PC-3 (cell line): Measurements from ENCODE around the gene RAI14. TPM values are rescaled to one million over a fixed set of nuclear protein-coding genes. Genes with fewer than 3 reads are reported as not detected.
A peak's percentile ranks its signal among the peaks of the same experiment; 100 is the strongest.
"Not testable (repeated sequence)": the region's sequence is repeated elsewhere in the genome, so short reads cannot be mapped to it uniquely, and the experiment has no call there.

Source experiments
- ATAC-seq: fragments of 200-7000 bp; cut with Tn5 transposase; 2 replicates; pipeline ENCODE4 v1.9.1; 2020; ENCODE audit warnings: mild to moderate bottlenecking, moderate library complexity
- BruUV-seq: library from RNA; stranded (reverse); fragments of 400-500 nt; replicated peaks from 2 replicates; lab custom pipeline; 2021; lab: Mats Ljungman, UMichigan
- CTCF ChIA-PET: fragments of 300-600 bp; sonication (Branson Sonifier 250); formaldehyde crosslinking; loops from one replicate; lab custom pipeline; 2022; ENCODE audit warnings: antibody characterized with exemption; lab: Charles Lee
- POLR2A ChIA-PET: fragments of 300-600 bp; sonication (Branson Sonifier 250); formaldehyde crosslinking; loops from one replicate; lab custom pipeline; 2022; ENCODE audit warnings: antibody characterized with exemption; ENCODE audit not compliant: unreplicated experiment; lab: Charles Lee
- DNase-seq: peaks from one replicate; pipeline ENCODE4 v3.0.0-alpha.2; 2015
- H2AFZ ChIP-seq: fragments of 300-600 bp; sonication (generic); 2 replicates; pipeline ENCODE4 v1.6.0; 2016; ENCODE audit warnings: antibody characterized with exemption, low read length
- H3F3A ChIP-seq: fragments of 300-600 bp; sonication (generic); one replicate; pipeline ENCODE4 v1.6.0; 2017; ENCODE audit warnings: antibody characterized with exemption, low read length, control low read depth, mild to moderate bottlenecking; ENCODE audit not compliant: unreplicated experiment
- H3K27ac ChIP-seq: fragments of 300-600 bp; sonication (generic); 2 replicates; pipeline ENCODE4 v1.5.1; 2016; ENCODE audit warnings: mild to moderate bottlenecking, low read length
- H3K27me3 ChIP-seq: fragments of 300-600 bp; sonication (generic); 2 replicates; pipeline ENCODE4 v1.6.1; 2016; ENCODE audit warnings: low read length, mixed read lengths
- H3K36me3 ChIP-seq: fragments of 300-600 bp; sonication (generic); 2 replicates; pipeline ENCODE4 v1.6.1; 2016; ENCODE audit warnings: low read depth, mixed run types, low read length, mixed read lengths
- H3K4me1 ChIP-seq: fragments of 300-600 bp; sonication (generic); 2 replicates; pipeline ENCODE4 v1.5.1; 2016; ENCODE audit warnings: low read length; ENCODE audit not compliant: insufficient read depth
- H3K4me2 ChIP-seq: fragments of 300-600 bp; sonication (generic); 2 replicates; pipeline ENCODE4 v1.6.0; 2016; ENCODE audit warnings: low read length
- H3K4me3 ChIP-seq: fragments of 300-600 bp; sonication (generic); 2 replicates; pipeline ENCODE4 v1.5.1; 2016; ENCODE audit warnings: mild to moderate bottlenecking, low read length, mixed read lengths
- H3K79me2 ChIP-seq: fragments of 300-600 bp; sonication (generic); 2 replicates; pipeline ENCODE4 v1.6.1; 2017; ENCODE audit warnings: low read length, mixed read lengths
- H3K9ac ChIP-seq: fragments of 300-600 bp; sonication (generic); 2 replicates; pipeline ENCODE4 v1.6.0; 2016; ENCODE audit warnings: mild to moderate bottlenecking, low read length
- H3K9me2 ChIP-seq: fragments of 300-600 bp; sonication (generic); replicated peaks from 2 replicates; pipeline ENCODE4 v1.6.1; 2016; ENCODE audit warnings: mixed run types, low read length, mixed read lengths
- H3K9me3 ChIP-seq: fragments of 300-600 bp; sonication (generic); 2 replicates; pipeline ENCODE4 v1.6.1; 2016; ENCODE audit warnings: low read length, mixed read lengths
- H4K20me1 ChIP-seq: fragments of 300-600 bp; sonication (generic); 2 replicates; pipeline ENCODE4 v1.6.1; 2016; ENCODE audit warnings: low read length, mixed read lengths
- CTCF ChIP-seq: fragments of 300-600 bp; sonication (generic); conservative IDR thresholded peaks from 2 replicates; pipeline ENCODE4 v1.5.1; 2017; ENCODE audit warnings: antibody characterized with exemption, low read depth, mild to moderate bottlenecking, low read length
- EZH2 ChIP-seq: fragments of 300-600 bp; sonication (generic); IDR thresholded peaks from one replicate; pipeline ENCODE4 v1.6.1; 2017; ENCODE audit warnings: antibody characterized with exemption, mild to moderate bottlenecking, low read length; ENCODE audit not compliant: unreplicated experiment
- EZH2phosphoT487 ChIP-seq: fragments of 300-600 bp; sonication (generic); IDR thresholded peaks from 2 replicates; pipeline ENCODE4 v1.6.1; 2018; ENCODE audit warnings: mild to moderate bottlenecking, antibody characterized with exemption, low read length, borderline replicate concordance
- intact Hi-C: fragments of 100-400 bp; cut with micrococcal nuclease; formaldehyde crosslinking; loops from 2 replicates; pipeline ENCODE4 v1.9.0; 2023
- total RNA-seq: library from RNA; depleted of rRNA; stranded (reverse); fragments of >200 nt; gene quantifications from 2 replicates; pipeline ENCODE4 v1.2.3, GENCODE V29; 2014

RAI14 gene
- total RNA-seq, 1 experiment from 2014 or later = 73.5 TPM

- BruUV-seq = no TSS peak
- TF ChIP-seq EZH2phosphoT487 (no peak), CTCF (no peak), EZH2 (no peak)
- Histone ChIP-seq H3F3A (no peaks in the 10 kb centered on the region), H3K4me1 (peaks cover 13% of the 10 kb centered on the region), H3K4me3 (no peak overlapping the region), H3K9ac (peak overlapping the region; percentile 55), H4K20me1 (no peaks in the 10 kb centered on the region), H2AFZ (no peak overlapping the region), H3K79me2 (peaks cover 66% of the 10 kb centered on the region), H3K27ac (peak overlapping the region; percentile 88), H3K27me3 (no peaks in the 10 kb centered on the region), H3K9me2 (no peaks in the 10 kb centered on the region), H3K36me3 (peaks cover 10% of the 10 kb centered on the region), H3K4me2 (peak overlapping the region; percentile 64), H3K9me3 (no peaks in the 10 kb centered on the region)
- intact Hi-C loops = loop anchor here (1.0 to 5.0 kb wide), 3 partner anchors 35 to 265 kb away; no protein-coding TSS in a partner anchor
- POLR2A ChIA-PET = interaction anchor here (1.0 kb wide), 1 partner anchor 34 kb away, joined by 3 read pairs; no protein-coding TSS in a partner anchor
- ATAC-seq = peak; percentile 71
- peak; percentile 19 for DNase-seq
- CTCF ChIA-PET = interaction anchor here (0.6 kb wide), 1 partner anchor 48 kb away, joined by 3 read pairs; no protein-coding TSS in a partner anchor
Measured at GRCh38 chr5:34751807-34752736, 95.9 kb downstream of the RAI14 start.

- H3K9me2 ChIP-seq, H4K20me1 ChIP-seq, H3K9ac ChIP-seq, BruUV-seq, DNase-seq, H3K27me3 ChIP-seq, POLR2A ChIA-PET, ATAC-seq, CTCF ChIA-PET, H3K4me3 ChIP-seq, H3K27ac ChIP-seq, H2AFZ ChIP-seq, H3F3A ChIP-seq, H3K4me2 ChIP-seq, H3K9me3 ChIP-seq: not testable (repeated sequence)
- intact Hi-C loops = loop anchor here (5.0 kb wide), 2 partner anchors 231 to 266 kb away; no protein-coding TSS in a partner anchor
- peaks cover 16% of the 10 kb centered on the region for H3K36me3 ChIP-seq
- H3K4me1 ChIP-seq = peaks cover 13% of the 10 kb centered on the region
- H3K79me2 ChIP-seq = peaks cover 59% of the 10 kb centered on the region
Measured at GRCh38 chr5:34753236-34753635, 97.1 kb downstream of the RAI14 start.

GRCh38 chr5:34755926-34756325, 99.8 kb downstream of the RAI14 start:
- Histone ChIP-seq H2AFZ (no peak overlapping the region), H3K9me2 (no peaks in the 10 kb centered on the region), H3K79me2 (peaks cover 39% of the 10 kb centered on the region), H4K20me1 (no peaks in the 10 kb centered on the region), H3K36me3 (peaks cover 17% of the 10 kb centered on the region), H3K4me1 (peaks cover 13% of the 10 kb centered on the region), H3F3A (no peaks in the 10 kb centered on the region), H3K9me3 (no peaks in the 10 kb centered on the region), H3K27me3 (no peaks in the 10 kb centered on the region), H3K27ac (no peak overlapping the region), H3K4me3 (no peak overlapping the region), H3K4me2 (no peak overlapping the region), H3K9ac (no peak overlapping the region)
- DNase-seq = no peak
- no TSS peak for BruUV-seq
- no peak for ATAC-seq
- intact Hi-C loops = no loop called here
- TF ChIP-seq EZH2 = no peak
- TF ChIP-seq CTCF = no peak
- no peak for TF ChIP-seq EZH2phosphoT487
- POLR2A ChIA-PET = no interaction called here
- CTCF ChIA-PET = no interaction called here
